Inflammatory macrophage treated with lipopolysaccharide for 1 hour (primary cell): Measurements from ENCODE around the gene CBL.

Experiments
- DNase-seq, 2 donors: peaks; one replicate each; pipeline ENCODE4 v3.0.0-alpha.2; 2020 to 2022

CBL gene

GRCh38 chr11:119315131-119316015 lies 109.2 kb downstream of the CBL start:
- peak in 1 of 2 donors; percentile 12 for DNase-seq

- no peak for DNase-seq
Observed at GRCh38 chr11:119316016-119316728, 110.0 kb downstream of the CBL start.

- no peak for DNase-seq
Observed at GRCh38 chr11:119316729-119317591, 110.8 kb downstream of the CBL start, which contains the start of gene MCAM. TSS of gene MCAM (minus strand) at chr11:119317130. CDS start at chr11:119317101, 29 bp downstream.

GRCh38 chr11:119317592-119318239 lies 111.6 kb downstream of the CBL start:
- DNase-seq: no peak

GRCh38 chr11:119318240-119319135 lies 112.3 kb downstream of the CBL start:
- peak in 1 of 2 donors; percentile 22 for DNase-seq

- no peak for DNase-seq
Observed at GRCh38 chr11:119319136-119319699, 113.1 kb downstream of the CBL start.

- DNase-seq: no peak
Observed at GRCh38 chr11:119319700-119320239, 113.6 kb downstream of the CBL start.

GRCh38 chr11:119320240-119320775 lies 114.2 kb downstream of the CBL start:
- no peak for DNase-seq

- DNase-seq: no peak
Observed at GRCh38 chr11:119320776-119321524, 114.8 kb downstream of the CBL start.

GRCh38 chr11:119322360-119322739 lies 116.2 kb downstream of the CBL start:
- no peak for DNase-seq

- no peak for DNase-seq
Observed at GRCh38 chr11:119322921-119323531, 116.9 kb downstream of the CBL start.

- peak; percentile 44 to 90 for DNase-seq
Observed at GRCh38 chr11:119323532-119324033, 117.4 kb downstream of the CBL start.

- no peak for DNase-seq
Observed at GRCh38 chr11:119324189-119324588, 118.0 kb downstream of the CBL start.

- DNase-seq: no peak
Observed at GRCh38 chr11:119329320-119329719, 123.2 kb downstream of the CBL start.

- DNase-seq: no peak
Observed at GRCh38 chr11:119330237-119330636, 124.1 kb downstream of the CBL start.

GRCh38 chr11:119332111-119332765 lies 126.1 kb downstream of the CBL start:
- DNase-seq: no peak

GRCh38 chr11:119334174-119334930 lies 128.2 kb downstream of the CBL start, which contains the start of gene RNF26:
TSS of gene RNF26 (plus strand) at chr11:119334527. CDS start at chr11:119335123, 596 bp downstream.
- peak; percentile 96 to 99 for DNase-seq
